GM12872 (cell line): ENCODE measurements around the gene NDRG2.

Source experiments
- TF ChIP-seq, protein P1 (sequence below): IDR thresholded peaks from 3 replicates; pipeline ENCODE4 v1.5.1; 2011; ENCODE audit warnings: low read depth, mild to moderate bottlenecking, low read length, moderate library complexity; ENCODE audit not compliant: insufficient read depth

Gene NDRG2

DNA sequence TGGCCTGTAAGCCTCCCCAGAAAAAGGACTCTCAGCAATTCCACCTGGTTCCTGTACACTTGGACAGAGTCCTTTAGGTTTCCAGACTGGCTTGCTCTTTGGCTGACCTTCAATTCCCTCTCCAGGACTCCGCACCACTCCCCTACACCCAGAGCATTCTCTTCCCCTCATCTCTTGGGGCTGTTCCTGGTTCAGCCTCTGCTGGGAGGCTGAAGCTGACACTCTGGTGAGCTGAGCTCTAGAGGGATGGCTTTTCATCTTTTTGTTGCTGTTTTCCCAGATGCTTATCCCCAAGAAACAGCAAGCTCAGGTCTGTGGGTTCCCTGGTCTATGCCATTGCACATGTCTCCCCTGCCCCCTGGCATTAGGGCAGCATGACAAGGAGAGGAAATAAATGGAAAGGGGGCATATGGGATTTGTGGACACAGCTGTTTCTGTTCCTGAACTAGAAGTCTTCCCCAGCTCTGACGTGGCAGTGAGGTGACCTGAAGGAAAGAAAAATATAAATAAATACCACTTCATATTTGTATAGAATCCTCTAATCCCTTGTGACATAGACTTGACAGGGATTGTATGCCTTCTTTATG lies 18.6 kb upstream of the NDRG2 start:
- TF ChIP-seq, protein P1, sequence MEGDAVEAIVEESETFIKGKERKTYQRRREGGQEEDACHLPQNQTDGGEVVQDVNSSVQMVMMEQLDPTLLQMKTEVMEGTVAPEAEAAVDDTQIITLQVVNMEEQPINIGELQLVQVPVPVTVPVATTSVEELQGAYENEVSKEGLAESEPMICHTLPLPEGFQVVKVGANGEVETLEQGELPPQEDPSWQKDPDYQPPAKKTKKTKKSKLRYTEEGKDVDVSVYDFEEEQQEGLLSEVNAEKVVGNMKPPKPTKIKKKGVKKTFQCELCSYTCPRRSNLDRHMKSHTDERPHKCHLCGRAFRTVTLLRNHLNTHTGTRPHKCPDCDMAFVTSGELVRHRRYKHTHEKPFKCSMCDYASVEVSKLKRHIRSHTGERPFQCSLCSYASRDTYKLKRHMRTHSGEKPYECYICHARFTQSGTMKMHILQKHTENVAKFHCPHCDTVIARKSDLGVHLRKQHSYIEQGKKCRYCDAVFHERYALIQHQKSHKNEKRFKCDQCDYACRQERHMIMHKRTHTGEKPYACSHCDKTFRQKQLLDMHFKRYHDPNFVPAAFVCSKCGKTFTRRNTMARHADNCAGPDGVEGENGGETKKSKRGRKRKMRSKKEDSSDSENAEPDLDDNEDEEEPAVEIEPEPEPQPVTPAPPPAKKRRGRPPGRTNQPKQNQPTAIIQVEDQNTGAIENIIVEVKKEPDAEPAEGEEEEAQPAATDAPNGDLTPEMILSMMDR: no peak

DNA sequence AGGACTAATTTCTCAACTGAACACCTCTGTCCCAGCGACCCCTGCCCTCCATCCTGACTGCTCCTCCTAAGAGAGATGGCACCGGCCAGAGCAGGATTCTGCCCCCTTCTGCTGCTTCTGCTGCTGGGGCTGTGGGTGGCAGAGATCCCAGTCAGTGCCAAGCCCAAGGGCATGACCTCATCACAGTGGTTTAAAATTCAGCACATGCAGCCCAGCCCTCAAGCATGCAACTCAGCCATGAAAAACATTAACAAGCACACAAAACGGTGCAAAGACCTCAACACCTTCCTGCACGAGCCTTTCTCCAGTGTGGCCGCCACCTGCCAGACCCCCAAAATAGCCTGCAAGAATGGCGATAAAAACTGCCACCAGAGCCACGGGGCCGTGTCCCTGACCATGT lies 18.1 kb upstream of the NDRG2 start:
- TF ChIP-seq, protein P1: no peak

DNA sequence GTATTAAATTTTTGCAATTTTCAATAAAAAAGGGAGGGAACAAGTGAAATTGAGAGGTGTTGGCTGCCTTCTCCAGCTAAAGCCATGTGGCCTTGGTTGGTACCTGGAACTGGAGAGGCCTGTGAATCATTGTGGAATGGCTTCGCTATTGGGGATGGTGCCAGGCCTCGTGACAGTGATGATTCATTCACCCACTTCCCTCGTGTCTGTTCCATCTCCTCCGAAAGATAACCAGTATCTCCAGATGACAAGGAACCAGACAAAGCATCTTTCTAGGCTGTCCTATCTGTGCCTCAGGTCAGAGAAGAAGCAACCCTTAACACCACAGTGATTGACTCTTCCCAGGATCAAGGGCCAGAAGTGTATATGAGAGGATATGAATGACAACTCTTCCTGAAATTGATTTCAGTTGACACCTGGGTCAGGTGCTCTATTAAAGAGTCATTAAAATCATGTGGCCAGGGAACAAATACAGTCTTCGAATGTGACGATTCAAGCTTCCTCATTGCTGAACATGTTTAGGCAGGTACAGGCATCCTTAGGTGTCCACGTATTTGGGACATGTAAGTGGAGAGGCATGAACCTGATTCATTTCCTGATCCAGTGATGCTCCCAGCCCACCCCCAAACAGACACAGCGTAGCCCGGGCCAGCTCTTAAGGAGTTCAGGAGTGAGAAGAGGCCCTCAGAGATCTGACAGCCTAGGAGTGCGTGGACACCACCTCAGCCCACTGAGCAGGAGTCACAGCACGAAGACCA lies 17.0 kb upstream of the NDRG2 start, which contains the start of gene RNASE7:
RNASE7 (plus strand) TSS at position 687 of the 758 bp plus-strand sequence. CDS start 631 bp downstream, outside the sequence.
- TF ChIP-seq, protein P1: no peak

DNA sequence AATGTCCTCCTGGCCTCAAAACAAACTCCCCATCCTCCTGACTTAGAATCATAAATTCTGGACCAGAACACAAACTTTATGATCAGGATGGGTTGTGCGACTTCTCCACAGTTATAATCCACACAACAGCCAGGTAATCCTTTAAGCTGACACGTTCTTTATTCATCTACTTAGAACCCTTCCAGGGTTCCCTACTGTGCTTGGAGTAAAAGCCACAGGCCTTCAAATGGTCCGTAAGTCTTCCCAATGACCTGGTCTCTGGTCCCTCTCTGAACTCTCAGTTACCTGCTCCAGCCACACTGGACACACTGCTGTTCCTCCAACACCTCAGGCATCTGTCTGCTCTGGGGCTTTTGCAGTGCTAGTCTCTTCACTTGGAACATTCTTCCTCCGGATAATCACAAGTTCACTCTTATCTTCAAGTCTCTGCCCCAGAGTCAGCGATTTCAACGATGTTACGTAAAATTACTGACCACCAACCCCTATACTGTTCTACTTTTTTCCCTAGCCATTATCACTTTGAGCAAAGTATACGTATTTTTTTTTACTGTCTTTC lies 15.6 kb upstream of the NDRG2 start:
- TF ChIP-seq, protein P1: no peak

DNA sequence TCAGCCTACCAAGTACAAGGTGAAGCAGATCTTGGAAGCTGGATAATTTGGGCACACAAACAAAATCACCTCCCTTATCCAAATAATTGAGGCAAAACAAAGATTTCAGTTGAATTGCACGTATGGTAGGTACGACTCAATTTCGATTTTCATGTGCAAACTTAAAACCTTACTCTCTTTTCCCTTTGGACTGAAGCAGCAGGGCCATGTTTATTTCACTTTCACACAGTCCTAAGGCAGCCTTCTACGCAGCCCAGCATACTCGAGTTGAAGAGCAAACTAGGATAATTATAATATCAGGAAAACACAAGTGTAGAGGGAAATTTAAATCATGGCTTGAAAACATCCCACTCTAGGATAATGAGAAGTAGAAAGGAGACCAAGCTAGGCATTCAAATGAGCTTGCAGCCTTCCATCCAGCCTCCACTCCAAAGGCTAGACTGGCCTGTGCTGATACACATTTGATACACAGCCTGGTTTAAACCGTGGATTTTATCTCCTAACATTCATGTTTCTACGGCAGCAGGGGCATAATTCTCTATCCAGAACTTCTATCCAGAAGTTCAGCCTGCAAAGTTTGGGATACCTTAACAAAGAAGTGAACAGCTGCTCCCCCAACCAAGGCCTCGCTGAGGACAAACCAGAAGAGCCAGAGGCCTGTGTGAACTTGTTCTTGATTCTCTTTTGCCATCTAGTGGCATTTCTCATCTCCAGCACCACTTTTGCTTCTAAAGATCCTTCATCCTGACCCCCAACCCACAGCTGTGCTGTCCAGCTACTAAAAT lies 14.9 kb upstream of the NDRG2 start:
- TF ChIP-seq, protein P1: peak; percentile 58

DNA sequence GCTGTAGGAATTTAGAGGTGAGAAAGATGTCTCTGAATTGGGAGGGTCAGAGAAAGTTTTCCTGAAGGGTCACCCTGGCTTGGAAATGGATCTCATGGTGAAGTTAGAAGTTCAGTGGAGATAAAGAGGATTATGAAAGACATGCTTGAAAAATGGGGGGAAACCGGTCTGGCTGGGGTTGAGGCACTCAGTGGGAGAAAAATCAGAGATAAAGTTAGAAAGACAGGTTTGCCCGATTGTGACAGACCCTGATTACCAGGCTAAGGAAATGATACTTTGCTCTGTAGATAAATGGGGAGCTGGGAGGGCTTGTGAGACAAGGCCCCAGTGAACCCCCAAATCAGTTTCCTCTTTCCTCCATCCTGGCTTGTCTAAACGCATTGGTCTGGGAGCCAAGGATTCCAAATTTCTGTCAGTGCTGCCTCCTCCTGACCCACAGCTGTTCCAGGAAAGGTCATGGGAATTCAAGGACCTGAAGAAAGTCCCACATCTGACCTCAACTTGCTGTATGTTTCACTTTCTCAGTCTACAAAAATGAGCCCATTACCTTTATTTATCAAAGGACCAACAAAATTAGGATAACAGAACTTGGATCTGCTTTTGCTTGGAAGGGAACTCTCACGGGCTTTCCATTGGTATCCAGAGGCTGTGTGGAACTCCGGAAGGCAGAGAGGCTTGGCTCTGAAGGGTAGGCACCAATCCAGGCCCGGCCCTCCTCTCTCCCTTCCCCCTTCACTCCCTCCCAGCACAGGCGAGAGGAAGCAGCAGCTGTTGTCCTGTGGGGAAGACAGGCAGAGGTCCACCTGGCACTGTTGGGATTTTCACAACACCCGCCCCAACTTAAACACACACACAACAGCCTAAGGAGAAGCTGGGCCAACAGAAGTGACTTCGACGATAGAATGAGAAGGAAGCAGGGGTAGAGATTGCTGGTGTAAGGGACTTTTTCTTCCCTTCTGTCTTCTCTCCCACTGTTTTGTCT lies 13.9 kb upstream of the NDRG2 start:
- TF ChIP-seq, protein P1: no peak
